Parathyroid adenoma (tissue), 2 donors: ENCODE results near the gene CACNA1S.

Experiments used
- H2AFZ ChIP-seq: fragments of 300-600 bp; sonication (generic); one replicate; pipeline ENCODE4 v1.7.0; 2017; ENCODE audit warnings: antibody characterized with exemption, mild to moderate bottlenecking
- H3K27ac ChIP-seq: fragments of 300-600 bp; sonication (generic); one replicate; pipeline ENCODE4 v1.7.0; 2017
- H3K27me3 ChIP-seq: fragments of 300-600 bp; sonication (generic); one replicate; pipeline ENCODE4 v1.7.0; 2017; ENCODE audit warnings: low read length; ENCODE audit not compliant: control insufficient read depth, insufficient read depth
- H3K36me3 ChIP-seq: fragments of 300-600 bp; sonication (generic); one replicate; pipeline ENCODE4 v1.7.0; 2017; ENCODE audit warnings: low read length; ENCODE audit not compliant: control insufficient read depth, insufficient read depth
- H3K4me1 ChIP-seq: fragments of 300-600 bp; sonication (generic); one replicate; pipeline ENCODE4 v1.7.0; 2017; ENCODE audit warnings: control low read depth
- H3K4me2 ChIP-seq: fragments of 300-600 bp; sonication (generic); one replicate; pipeline ENCODE4 v1.7.0; 2017; ENCODE audit warnings: low read length
- H3K4me3 ChIP-seq: fragments of 300-600 bp; sonication (generic); one replicate; pipeline ENCODE4 v1.7.0; 2017; ENCODE audit warnings: low read depth, low read length
- H3K79me2 ChIP-seq: fragments of 300-600 bp; sonication (generic); one replicate; pipeline ENCODE4 v1.7.0; 2017; ENCODE audit warnings: control low read depth
- H3K9ac ChIP-seq: fragments of 300-600 bp; sonication (generic); one replicate; pipeline ENCODE4 v1.7.0; 2017; ENCODE audit warnings: mild to moderate bottlenecking
- H3K9me3 ChIP-seq: fragments of 300-600 bp; sonication (generic); one replicate; pipeline ENCODE4 v1.7.0; 2017; ENCODE audit warnings: low read length; ENCODE audit not compliant: control insufficient read depth
- TF ChIP-seq, protein P1 (sequence below): fragments of 300-600 bp; sonication (generic); IDR thresholded peaks from one replicate; pipeline ENCODE4 v1.7.0; 2017; ENCODE audit warnings: antibody characterized with exemption, mild to moderate bottlenecking
- donor health status: primary hyperparathyroidism.

CACNA1S gene

DNA sequence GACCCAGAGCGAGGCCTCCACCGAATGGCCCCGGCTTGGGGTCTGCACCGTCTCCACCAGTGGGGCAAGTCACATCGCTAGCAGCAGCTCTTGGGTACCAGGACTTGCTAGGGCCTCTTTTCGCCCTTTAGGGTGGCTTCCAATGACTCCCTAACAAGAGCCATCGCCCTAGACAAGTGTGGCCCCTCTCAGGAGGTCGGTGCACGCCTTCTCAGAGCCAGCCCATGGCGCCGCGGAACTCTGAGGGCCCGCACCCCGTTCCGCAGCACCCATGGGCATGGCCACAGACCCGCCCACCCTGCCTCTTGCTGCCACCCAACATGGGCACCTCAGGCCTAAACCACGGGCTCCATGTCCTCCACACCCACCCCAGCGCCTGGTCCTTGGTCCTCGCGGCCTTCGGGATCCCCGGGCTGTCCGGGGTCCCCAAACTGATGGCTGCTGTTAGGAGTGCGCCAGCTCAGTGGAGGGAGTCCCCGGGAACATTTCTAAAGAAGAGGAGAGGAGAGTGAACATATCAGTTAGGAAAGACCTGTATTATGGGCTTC lies 3.2 kb upstream of the CACNA1S start:
- TF ChIP-seq, protein P1, sequence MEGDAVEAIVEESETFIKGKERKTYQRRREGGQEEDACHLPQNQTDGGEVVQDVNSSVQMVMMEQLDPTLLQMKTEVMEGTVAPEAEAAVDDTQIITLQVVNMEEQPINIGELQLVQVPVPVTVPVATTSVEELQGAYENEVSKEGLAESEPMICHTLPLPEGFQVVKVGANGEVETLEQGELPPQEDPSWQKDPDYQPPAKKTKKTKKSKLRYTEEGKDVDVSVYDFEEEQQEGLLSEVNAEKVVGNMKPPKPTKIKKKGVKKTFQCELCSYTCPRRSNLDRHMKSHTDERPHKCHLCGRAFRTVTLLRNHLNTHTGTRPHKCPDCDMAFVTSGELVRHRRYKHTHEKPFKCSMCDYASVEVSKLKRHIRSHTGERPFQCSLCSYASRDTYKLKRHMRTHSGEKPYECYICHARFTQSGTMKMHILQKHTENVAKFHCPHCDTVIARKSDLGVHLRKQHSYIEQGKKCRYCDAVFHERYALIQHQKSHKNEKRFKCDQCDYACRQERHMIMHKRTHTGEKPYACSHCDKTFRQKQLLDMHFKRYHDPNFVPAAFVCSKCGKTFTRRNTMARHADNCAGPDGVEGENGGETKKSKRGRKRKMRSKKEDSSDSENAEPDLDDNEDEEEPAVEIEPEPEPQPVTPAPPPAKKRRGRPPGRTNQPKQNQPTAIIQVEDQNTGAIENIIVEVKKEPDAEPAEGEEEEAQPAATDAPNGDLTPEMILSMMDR: no peak
- no peak overlapping the region for H2AFZ ChIP-seq
- H3K9ac ChIP-seq: no peak overlapping the region
- H3K36me3 ChIP-seq: no peaks in the 10 kb centered on the region
- no peaks in the 10 kb centered on the region for H3K9me3 ChIP-seq
- H3K4me2 ChIP-seq: peak overlapping the region; percentile 73
- peak overlapping the region; percentile 69 for H3K4me3 ChIP-seq
- H3K27me3 ChIP-seq: no peaks in the 10 kb centered on the region
- H3K79me2 ChIP-seq: no peaks in the 10 kb centered on the region
- no peaks in the 10 kb centered on the region for H3K4me1 ChIP-seq
- no peak overlapping the region for H3K27ac ChIP-seq

DNA sequence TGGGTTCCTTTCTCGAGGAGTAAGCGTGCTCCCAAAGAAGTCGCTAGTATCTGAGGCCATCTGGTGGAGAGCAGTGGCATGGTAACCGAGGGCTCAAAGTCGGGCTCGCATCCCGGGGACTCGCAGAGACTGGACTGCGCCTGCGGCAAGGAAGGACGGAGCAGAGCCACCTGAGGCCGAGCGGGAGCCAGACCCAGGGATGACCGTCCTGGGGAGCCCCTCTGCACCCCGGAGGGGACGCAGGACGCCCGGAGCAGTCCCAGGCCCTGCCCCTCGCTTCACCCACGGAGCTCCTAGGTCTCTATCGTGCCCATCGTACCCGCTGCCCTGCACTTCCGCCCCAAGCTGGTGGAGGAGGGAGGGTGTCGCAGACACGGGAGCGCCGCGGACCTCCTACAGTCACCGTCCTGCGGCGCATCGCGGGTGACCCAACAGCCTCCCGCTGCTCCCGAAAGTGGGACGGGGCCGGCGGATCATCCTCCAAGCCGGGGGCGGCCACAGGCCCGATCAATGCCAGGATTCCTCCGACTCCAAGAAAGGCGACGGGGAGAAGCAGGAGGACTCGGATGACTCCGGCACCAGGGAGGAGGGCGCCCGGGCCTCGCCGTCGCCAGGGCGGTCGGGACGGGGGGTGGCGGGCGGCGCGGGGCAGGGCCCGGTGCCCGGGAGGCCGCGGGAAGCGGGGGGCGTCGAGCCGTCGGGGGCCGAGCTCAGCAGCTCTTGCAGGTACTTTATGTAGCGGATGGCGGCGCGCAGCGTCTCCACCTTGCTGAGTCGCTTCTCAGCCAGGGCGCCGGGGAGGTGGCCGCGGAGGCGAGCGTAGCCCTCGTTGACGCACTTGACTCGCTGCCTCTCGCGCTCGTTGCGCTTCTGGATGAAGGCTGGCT lies 2.3 kb upstream of the CACNA1S start:
- H3K79me2 ChIP-seq: no peaks in the 10 kb centered on the region
- no peaks in the 10 kb centered on the region for H3K36me3 ChIP-seq
- H3K9ac ChIP-seq: no peak overlapping the region
- peak overlapping the region; percentile 73 for H3K4me2 ChIP-seq
- no peaks in the 10 kb centered on the region for H3K9me3 ChIP-seq
- no peaks in the 10 kb centered on the region for H3K27me3 ChIP-seq
- TF ChIP-seq, protein P1: peak; percentile 75
- peak overlapping the region; percentile 89 for H2AFZ ChIP-seq
- no peak overlapping the region for H3K27ac ChIP-seq
- H3K4me1 ChIP-seq: no peaks in the 10 kb centered on the region
- H3K4me3 ChIP-seq: peak overlapping the region; percentile 69

DNA sequence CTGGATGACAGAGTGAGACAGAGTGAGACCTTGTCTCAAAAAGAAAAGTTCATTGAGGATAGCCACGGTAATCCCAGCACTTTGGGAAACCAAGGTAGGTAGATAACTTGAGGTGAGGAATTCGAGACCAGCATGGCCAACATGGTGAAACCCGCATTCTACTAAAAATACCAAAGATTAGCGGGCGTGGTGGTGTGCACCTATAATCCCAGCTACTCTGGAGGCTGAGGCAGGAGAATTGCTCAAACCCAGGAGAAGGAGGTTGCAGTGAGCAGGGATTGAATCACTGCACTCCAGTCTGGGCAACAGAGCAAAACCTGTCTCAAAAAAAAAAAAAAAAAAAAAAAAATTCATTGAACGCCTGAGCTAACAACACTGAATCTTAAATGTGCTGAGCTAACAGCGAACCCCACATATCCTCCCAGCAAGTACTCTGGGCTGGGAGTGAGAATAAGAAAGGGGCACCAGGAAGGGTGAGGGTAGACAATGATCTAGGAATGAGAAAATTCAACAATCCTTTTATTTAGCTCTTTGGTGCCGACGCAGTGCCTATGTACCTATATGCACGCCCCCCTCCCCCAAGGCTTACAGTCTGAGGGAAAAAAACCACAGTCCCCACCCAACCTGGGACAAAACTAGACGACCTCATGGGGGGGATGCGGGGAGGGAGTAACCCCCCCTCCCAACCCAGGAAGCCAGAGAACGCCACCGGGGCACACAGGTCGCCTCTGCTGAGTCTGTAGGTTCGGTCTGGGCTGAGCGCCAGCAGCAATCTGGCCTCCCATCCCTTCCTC lies 1.4 kb upstream of the CACNA1S start:
- peak overlapping the region; percentile 89 for H2AFZ ChIP-seq
- peak overlapping the region; percentile 25 for H3K4me2 ChIP-seq
- H3K27ac ChIP-seq: no peak overlapping the region
- TF ChIP-seq, protein P1: no peak
- H3K79me2 ChIP-seq: no peaks in the 10 kb centered on the region
- no peaks in the 10 kb centered on the region for H3K27me3 ChIP-seq
- H3K4me3 ChIP-seq: peak overlapping the region; percentile 69
- no peaks in the 10 kb centered on the region for H3K9me3 ChIP-seq
- no peak overlapping the region for H3K9ac ChIP-seq
- H3K4me1 ChIP-seq: no peaks in the 10 kb centered on the region
- no peaks in the 10 kb centered on the region for H3K36me3 ChIP-seq

DNA sequence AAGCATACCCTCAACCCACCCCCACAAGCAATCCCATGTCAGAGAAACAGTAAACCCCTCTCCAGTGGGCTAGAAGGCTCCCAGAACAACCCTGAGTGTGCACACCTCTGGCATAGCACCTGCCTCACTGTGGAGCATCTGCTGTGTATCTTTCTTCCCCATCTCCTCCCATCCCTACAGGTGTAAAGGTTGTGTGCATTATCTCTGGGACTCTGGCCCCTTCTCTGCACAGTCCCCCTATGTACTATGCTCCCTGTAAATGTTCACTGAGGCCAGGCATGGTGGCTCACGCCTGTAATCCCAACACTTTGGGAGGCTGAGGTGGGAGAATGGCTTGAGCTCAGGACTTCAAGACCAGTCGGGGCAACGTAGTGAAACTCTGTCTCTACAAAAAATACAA lies 700 bp upstream of the CACNA1S start:
- Histone ChIP-seq H3K79me2 (no peaks in the 10 kb centered on the region), H3K4me1 (no peaks in the 10 kb centered on the region), H3K4me2 (no peak overlapping the region), H3K36me3 (no peaks in the 10 kb centered on the region), H2AFZ (no peak overlapping the region), H3K9ac (no peak overlapping the region), H3K27me3 (no peaks in the 10 kb centered on the region), H3K9me3 (no peaks in the 10 kb centered on the region), H3K4me3 (no peak overlapping the region), H3K27ac (no peak overlapping the region)
- TF ChIP-seq, protein P1: no peak
